CD14-positive monocyte (primary cell): Measurements from ENCODE around the gene KCNT2. TPM values are rescaled to one million over a fixed set of nuclear protein-coding genes. Genes with fewer than 3 reads are reported as not detected.

Experiments
- DNase-seq, 3 donors: peaks; one replicate each; pipeline ENCODE4 v3.0.0-alpha.2; 2011 to 2022
- H2AFZ ChIP-seq: 2 replicates; pipeline ENCODE4 v1.6.0; 2012; ENCODE audit warnings: mild to moderate bottlenecking, low read depth, low read length, inconsistent platforms; ENCODE audit not compliant: insufficient read depth, poor library complexity, severe bottlenecking
- H3K27ac ChIP-seq, 2 donors: 1 replicate in 1 of 2; 2 replicates in 1 of 2; pipeline ENCODE4 v1.5.1; 2012 to 2013; ENCODE audit warnings: low read length in 2 of 2, control low read depth in 1 of 2, inconsistent platforms in 1 of 2, low read depth in 1 of 2, mild to moderate bottlenecking in 1 of 2
- H3K27me3 ChIP-seq, 2 donors: one replicate each; pipeline versions ENCODE4 v1.6.0 to v1.6.1; 2011 to 2013; ENCODE audit warnings: low read length in 2 of 2; ENCODE audit not compliant: control insufficient read depth in 2 of 2, insufficient read depth in 2 of 2
- H3K36me3 ChIP-seq, 2 donors: replicated peaks in 1 of 2; 1 replicate in 1 of 2; 2 replicates in 1 of 2; pipeline versions ENCODE4 v1.5.1 to v1.6.1; 2012 to 2013; ENCODE audit warnings: low read length in 2 of 2, control low read depth in 1 of 2, inconsistent platforms in 1 of 2, mild to moderate bottlenecking in 1 of 2; ENCODE audit not compliant: insufficient read depth in 2 of 2, control insufficient read depth in 1 of 2
- H3K4me1 ChIP-seq, 2 donors: 1 replicate in 1 of 2; 2 replicates in 1 of 2; pipeline versions ENCODE4 v1.5.1 to v1.6.1; 2012 to 2013; ENCODE audit warnings: low read length in 2 of 2, control low read depth in 1 of 2, inconsistent platforms in 1 of 2, mild to moderate bottlenecking in 1 of 2, moderate library complexity in 1 of 2; ENCODE audit not compliant: insufficient read depth in 2 of 2, control insufficient read depth in 1 of 2
- H3K4me2 ChIP-seq: replicated peaks from 2 replicates; pipeline ENCODE3; 2012; ENCODE audit warnings: low read length, moderate library complexity, mild to moderate bottlenecking; ENCODE audit not compliant: poor library complexity, severe bottlenecking; ENCODE audit errors: extremely low read depth
- H3K4me3 ChIP-seq, 3 experiments: fragments of 200-600 bp in 1 of 3; sonication (generic) in 1 of 3; replicated peaks in 1 of 3; 1 replicate in 2 of 3; 2 replicates in 1 of 3; pipeline ENCODE4 v1.5.1; 2011 to 2013; ENCODE audit warnings: low read length in 3 of 3, mild to moderate bottlenecking in 3 of 3, control low read depth in 2 of 3, low read depth in 2 of 3, inconsistent platforms in 1 of 3, moderate library complexity in 1 of 3
- H3K79me2 ChIP-seq: 2 replicates; pipeline ENCODE4 v1.6.0; 2012; ENCODE audit warnings: mild to moderate bottlenecking, control low read depth, inconsistent platforms, low read length, moderate library complexity; ENCODE audit not compliant: insufficient read depth
- H3K9ac ChIP-seq: 2 replicates; pipeline ENCODE4 v1.6.0; 2017; ENCODE audit warnings: low read length, mild to moderate bottlenecking; ENCODE audit not compliant: insufficient read depth, poor library complexity, severe bottlenecking
- H3K9me3 ChIP-seq, 2 donors: replicated peaks in 1 of 2; 1 replicate in 1 of 2; 2 replicates in 1 of 2; pipeline versions ENCODE4 v1.5.1 to v1.6.1; 2012 to 2013; ENCODE audit warnings: low read length in 2 of 2, control low read depth in 1 of 2; ENCODE audit not compliant: control insufficient read depth in 1 of 2, insufficient read depth in 1 of 2
- H4K20me1 ChIP-seq: 2 replicates; pipeline ENCODE4 v1.6.0; 2012; ENCODE audit warnings: mild to moderate bottlenecking, low read length, control low read depth, moderate library complexity; ENCODE audit not compliant: insufficient read depth
- H3K27ac Mint-ChIP-seq, 7 donors: one replicate each; pipeline ENCODE4 v1.8.0; 2020; ENCODE audit warnings: mild to moderate bottlenecking in 7 of 7, mixed read lengths in 7 of 7, moderate library complexity in 6 of 7, inconsistent platforms in 2 of 7
- H3K27me3 Mint-ChIP-seq, 3 donors: one replicate each; pipeline ENCODE4 v1.8.0; 2021 to 2022; ENCODE audit warnings: low read depth in 3 of 3, mild to moderate bottlenecking in 3 of 3, mixed read lengths in 3 of 3, moderate library complexity in 3 of 3, inconsistent platforms in 1 of 3
- H3K36me3 Mint-ChIP-seq, 2 donors: one replicate each; pipeline ENCODE4 v1.8.0; 2020; ENCODE audit warnings: mixed read lengths in 2 of 2, inconsistent platforms in 1 of 2, mild to moderate bottlenecking in 1 of 2
- H3K4me1 Mint-ChIP-seq: one replicate; pipeline ENCODE4 v1.8.0; 2020; ENCODE audit warnings: mild to moderate bottlenecking, mixed read lengths
- H3K4me3 Mint-ChIP-seq, 2 donors: one replicate each; pipeline ENCODE4 v1.8.0; 2020; ENCODE audit warnings: mild to moderate bottlenecking in 2 of 2, mixed read lengths in 2 of 2, moderate library complexity in 1 of 2
- H3K9me3 Mint-ChIP-seq, 7 donors: one replicate each; pipeline ENCODE4 v1.8.0; 2020 to 2022; ENCODE audit warnings: mixed read lengths in 7 of 7, mild to moderate bottlenecking in 6 of 7, moderate library complexity in 6 of 7, inconsistent platforms in 2 of 7
- CTCF ChIP-seq: fragments of 200-600 bp; IDR thresholded peaks from one replicate; pipeline ENCODE4 v1.8.0; 2022; ENCODE audit warnings: antibody characterized with exemption, mild to moderate bottlenecking
- WGBS: methylation state at CpG from one replicate; pipeline ENCODE4 v1.1.5; 2013; ENCODE audit warnings: missing lambda C conversion rate; ENCODE audit not compliant: insufficient coverage; 5-methylcytosine and 5-hydroxymethylcytosine counted together
- intact Hi-C, 2 donors: fragments of 100-400 bp; cut with micrococcal nuclease; formaldehyde crosslinking; loops; one replicate each; pipeline versions ENCODE4 v1.15.0 to v1.15.1; 2023
- polyA plus RNA-seq, 3 donors: library from polyadenylated mRNA; depleted of rRNA in 1 of 3; unstranded in 2 of 3; stranded (reverse) in 1 of 3; fragments of 300-500 nt in 2 of 3; fragments of >200 nt in 1 of 3; fragmentation: Illumina TruSeq in 2 of 3; gene quantifications; 1 replicate in 2 of 3; 2 replicates in 1 of 3; pipeline ENCODE4 v1.2.3, GENCODE V29; 2012 to 2021

The KCNT2 gene
- polyA plus RNA-seq, 3 donors: not detected

- Mint-ChIP-seq H3K4me3 (no peak overlapping the region), H3K27ac (no peak overlapping the region), H3K4me1 (no peaks in the 10 kb centered on the region), H3K9me3 (peaks cover 0 to 6% (median 2%) of the 10 kb centered on the region in 7 donors), H3K27me3 (no peaks in the 10 kb centered on the region), H3K36me3 (no peaks in the 10 kb centered on the region)
- DNase-seq: no peak
- Histone ChIP-seq H3K4me1 (no peaks in the 10 kb centered on the region), H2AFZ (no peak overlapping the region), H3K27me3 (no peaks in the 10 kb centered on the region), H3K36me3 (no peaks in the 10 kb centered on the region), H3K27ac (no peak overlapping the region), H3K4me2 (no peak overlapping the region), H3K9ac (no peak overlapping the region), H3K4me3 (no peak overlapping the region), H3K79me2 (no peaks in the 10 kb centered on the region), H4K20me1 (no peaks in the 10 kb centered on the region), H3K9me3 (no peaks in the 10 kb centered on the region)
- TF ChIP-seq CTCF: no peak
- WGBS: no CpG with 5 or more reads among the region's 2 CpGs
- intact Hi-C loops: no loop called here
Observed at GRCh38 chr1:196558411-196558810, 49.8 kb downstream of the KCNT2 start.

- intact Hi-C loops: no loop called here
- TF ChIP-seq CTCF: no peak
- H3K9ac ChIP-seq: no peak overlapping the region
Observed at GRCh38 chr1:196557797-196558196, 50.4 kb downstream of the KCNT2 start.

More at GRCh38 chr1:196557797-196558196, 50.4 kb downstream of the KCNT2 start:
- H3K9me3 ChIP-seq: no peaks in the 10 kb centered on the region
- H3K79me2 ChIP-seq: no peaks in the 10 kb centered on the region
- WGBS: no CpG with 5 or more reads among the region's 2 CpGs
- no peak overlapping the region for H3K4me3 Mint-ChIP-seq
- H3K27me3 ChIP-seq: no peaks in the 10 kb centered on the region
- no peak overlapping the region for H3K27ac ChIP-seq
- no peaks in the 10 kb centered on the region for H3K36me3 Mint-ChIP-seq
- H4K20me1 ChIP-seq: no peaks in the 10 kb centered on the region
- no peaks in the 10 kb centered on the region for H3K27me3 Mint-ChIP-seq
- H2AFZ ChIP-seq: no peak overlapping the region
- H3K27ac Mint-ChIP-seq: no peak overlapping the region
- H3K9me3 Mint-ChIP-seq: peaks cover 0 to 6% (median 2%) of the 10 kb centered on the region in 7 donors
- H3K4me2 ChIP-seq: no peak overlapping the region
- no peaks in the 10 kb centered on the region for H3K36me3 ChIP-seq
- no peak for DNase-seq
- H3K4me3 ChIP-seq: no peak overlapping the region
- H3K4me1 ChIP-seq: no peaks in the 10 kb centered on the region
- H3K4me1 Mint-ChIP-seq: no peaks in the 10 kb centered on the region
